Measurements from ENCODE around the gene MYRFL.

DNA sequence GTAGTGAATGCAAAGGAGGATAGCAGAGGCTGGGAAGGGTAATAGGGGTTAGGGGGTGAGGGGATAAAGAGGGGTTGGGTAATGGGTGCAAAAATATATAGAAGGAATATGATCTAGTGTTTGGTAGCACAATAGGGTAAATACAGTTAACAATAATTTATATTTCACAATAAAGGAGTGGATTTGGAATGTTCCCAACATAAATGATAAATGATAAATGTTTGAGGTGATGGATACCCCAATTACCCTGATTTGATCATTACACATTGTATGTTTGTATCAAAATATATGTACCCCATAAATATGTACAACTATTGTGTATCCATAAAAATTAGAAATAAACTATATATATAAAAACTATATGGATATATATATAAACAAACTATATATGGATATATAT is 999 bp upstream of the MYRFL start:
- TF ChIP-seq, protein P1, sequence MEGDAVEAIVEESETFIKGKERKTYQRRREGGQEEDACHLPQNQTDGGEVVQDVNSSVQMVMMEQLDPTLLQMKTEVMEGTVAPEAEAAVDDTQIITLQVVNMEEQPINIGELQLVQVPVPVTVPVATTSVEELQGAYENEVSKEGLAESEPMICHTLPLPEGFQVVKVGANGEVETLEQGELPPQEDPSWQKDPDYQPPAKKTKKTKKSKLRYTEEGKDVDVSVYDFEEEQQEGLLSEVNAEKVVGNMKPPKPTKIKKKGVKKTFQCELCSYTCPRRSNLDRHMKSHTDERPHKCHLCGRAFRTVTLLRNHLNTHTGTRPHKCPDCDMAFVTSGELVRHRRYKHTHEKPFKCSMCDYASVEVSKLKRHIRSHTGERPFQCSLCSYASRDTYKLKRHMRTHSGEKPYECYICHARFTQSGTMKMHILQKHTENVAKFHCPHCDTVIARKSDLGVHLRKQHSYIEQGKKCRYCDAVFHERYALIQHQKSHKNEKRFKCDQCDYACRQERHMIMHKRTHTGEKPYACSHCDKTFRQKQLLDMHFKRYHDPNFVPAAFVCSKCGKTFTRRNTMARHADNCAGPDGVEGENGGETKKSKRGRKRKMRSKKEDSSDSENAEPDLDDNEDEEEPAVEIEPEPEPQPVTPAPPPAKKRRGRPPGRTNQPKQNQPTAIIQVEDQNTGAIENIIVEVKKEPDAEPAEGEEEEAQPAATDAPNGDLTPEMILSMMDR (conservative IDR thresholded peaks at IDR 0.05; ENCODE audit: low read length), result no peak
- TF ChIP-seq EZH2phosphoT487 (IDR thresholded peaks at IDR 0.05; ENCODE audit: borderline replicate concordance), result no peak
